HUES48 (cell line): ENCODE results near the gene TNFRSF11A.

ENCODE experiments used
- H3K27ac ChIP-seq: one replicate; pipeline ENCODE4 v1.7.0; 2013; ENCODE audit warnings: low read depth, low read length, inconsistent platforms
- H3K27me3 ChIP-seq: 2 replicates; pipeline ENCODE4 v1.6.1; 2013; ENCODE audit warnings: mild to moderate bottlenecking, low read length; ENCODE audit not compliant: control insufficient read depth, insufficient read depth
- H3K36me3 ChIP-seq: 2 replicates; pipeline ENCODE4 v1.6.1; 2013; ENCODE audit warnings: low read length; ENCODE audit not compliant: control insufficient read depth, insufficient read depth
- H3K4me1 ChIP-seq: 2 replicates; pipeline ENCODE4 v1.6.1; 2013; ENCODE audit warnings: mild to moderate bottlenecking, low read length; ENCODE audit not compliant: control insufficient read depth, insufficient read depth
- H3K4me3 ChIP-seq: 2 replicates; pipeline ENCODE4 v1.5.1; 2013; ENCODE audit warnings: mild to moderate bottlenecking, low read depth, low read length
- H3K9ac ChIP-seq: 2 replicates; pipeline ENCODE4 v1.6.1; 2013; ENCODE audit warnings: mild to moderate bottlenecking, low read depth, low read length, moderate library complexity
- H3K9me3 ChIP-seq: 2 replicates; pipeline ENCODE4 v1.6.1; 2013; ENCODE audit warnings: low read length; ENCODE audit not compliant: control insufficient read depth, insufficient read depth

TNFRSF11A gene

DNA sequence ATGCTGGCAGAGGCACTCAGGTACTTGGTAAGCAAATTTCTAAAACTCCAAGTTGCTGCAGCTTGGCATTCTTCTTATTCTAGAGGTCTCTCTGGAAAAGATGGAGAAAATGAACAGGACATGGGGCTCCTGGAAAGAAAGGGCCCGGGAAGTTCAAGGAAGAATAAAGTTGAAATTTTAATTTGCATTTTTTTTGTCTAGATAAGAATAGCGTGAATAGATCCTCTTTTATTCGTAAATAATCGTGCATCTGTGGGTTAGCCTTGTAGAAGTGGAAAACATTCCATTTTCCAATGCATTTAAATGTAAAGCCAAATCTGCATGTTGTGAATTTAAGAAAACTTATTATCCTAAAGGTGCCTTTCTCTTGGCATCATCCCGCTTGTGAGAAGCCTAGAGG is 61.0 kb downstream of the TNFRSF11A start:
- peaks cover 21% of the 10 kb centered on the region for H3K4me1 ChIP-seq
- no peak overlapping the region for H3K9ac ChIP-seq
- peak overlapping the region; percentile 39 for H3K27ac ChIP-seq
- no peaks in the 10 kb centered on the region for H3K9me3 ChIP-seq
- H3K36me3 ChIP-seq, result no peaks in the 10 kb centered on the region
- no peak overlapping the region for H3K4me3 ChIP-seq
- no peaks in the 10 kb centered on the region for H3K27me3 ChIP-seq

DNA sequence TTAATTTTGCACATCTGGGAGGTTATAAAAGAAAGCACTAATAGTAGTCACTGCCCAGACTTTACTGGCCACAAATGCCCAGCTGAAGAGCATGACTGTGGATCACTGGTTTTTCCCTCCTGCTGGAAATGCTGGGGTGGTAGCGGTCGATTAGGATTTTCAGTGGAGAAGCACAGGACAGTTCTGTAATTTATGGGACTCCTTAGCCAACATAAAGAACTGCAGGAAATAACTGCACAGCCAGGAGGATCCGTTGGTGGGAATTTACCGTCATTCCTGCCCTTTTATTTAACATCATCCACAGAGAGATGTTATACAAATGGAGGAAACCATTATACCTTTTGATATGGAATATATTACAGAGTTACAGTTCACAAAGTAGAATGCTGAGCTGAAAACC is 61.5 kb downstream of the TNFRSF11A start:
- 0 out of 2 replicates have a peak, but pooled peaks cover 3% of the 10 kb centered on the region for H3K9me3 ChIP-seq
- H3K27me3 ChIP-seq, result no peaks in the 10 kb centered on the region
- H3K9ac ChIP-seq, result no peak overlapping the region
- no peak overlapping the region for H3K4me3 ChIP-seq
- H3K27ac ChIP-seq, result peak overlapping the region; percentile 16
- no peaks in the 10 kb centered on the region for H3K36me3 ChIP-seq
- H3K4me1 ChIP-seq, result peaks cover 21% of the 10 kb centered on the region

DNA sequence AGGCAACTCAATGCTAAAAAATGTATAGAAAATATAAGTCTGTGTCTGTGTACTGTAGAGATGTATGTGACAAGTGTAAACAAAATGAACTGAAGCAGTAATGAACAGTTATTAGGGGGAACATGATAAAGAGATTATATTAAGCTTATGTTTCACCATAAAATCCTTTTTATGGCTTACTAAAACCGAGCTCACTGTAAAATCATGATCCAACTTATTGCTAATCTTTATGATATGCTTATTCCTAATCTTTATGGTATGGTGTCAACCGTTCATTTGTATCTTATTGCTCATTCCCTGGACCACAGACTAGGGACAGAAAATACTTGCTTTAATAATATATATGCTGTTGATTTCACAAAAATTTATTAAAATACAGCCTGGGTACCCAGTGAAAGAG is 62.1 kb downstream of the TNFRSF11A start:
- H3K27me3 ChIP-seq, result no peaks in the 10 kb centered on the region
- H3K4me3 ChIP-seq, result no peak overlapping the region
- no peak overlapping the region for H3K9ac ChIP-seq
- 0 out of 2 replicates have a peak, but pooled peaks cover 3% of the 10 kb centered on the region for H3K9me3 ChIP-seq
- H3K27ac ChIP-seq, result no peak overlapping the region
- H3K36me3 ChIP-seq, result no peaks in the 10 kb centered on the region
- peaks cover 21% of the 10 kb centered on the region for H3K4me1 ChIP-seq

DNA sequence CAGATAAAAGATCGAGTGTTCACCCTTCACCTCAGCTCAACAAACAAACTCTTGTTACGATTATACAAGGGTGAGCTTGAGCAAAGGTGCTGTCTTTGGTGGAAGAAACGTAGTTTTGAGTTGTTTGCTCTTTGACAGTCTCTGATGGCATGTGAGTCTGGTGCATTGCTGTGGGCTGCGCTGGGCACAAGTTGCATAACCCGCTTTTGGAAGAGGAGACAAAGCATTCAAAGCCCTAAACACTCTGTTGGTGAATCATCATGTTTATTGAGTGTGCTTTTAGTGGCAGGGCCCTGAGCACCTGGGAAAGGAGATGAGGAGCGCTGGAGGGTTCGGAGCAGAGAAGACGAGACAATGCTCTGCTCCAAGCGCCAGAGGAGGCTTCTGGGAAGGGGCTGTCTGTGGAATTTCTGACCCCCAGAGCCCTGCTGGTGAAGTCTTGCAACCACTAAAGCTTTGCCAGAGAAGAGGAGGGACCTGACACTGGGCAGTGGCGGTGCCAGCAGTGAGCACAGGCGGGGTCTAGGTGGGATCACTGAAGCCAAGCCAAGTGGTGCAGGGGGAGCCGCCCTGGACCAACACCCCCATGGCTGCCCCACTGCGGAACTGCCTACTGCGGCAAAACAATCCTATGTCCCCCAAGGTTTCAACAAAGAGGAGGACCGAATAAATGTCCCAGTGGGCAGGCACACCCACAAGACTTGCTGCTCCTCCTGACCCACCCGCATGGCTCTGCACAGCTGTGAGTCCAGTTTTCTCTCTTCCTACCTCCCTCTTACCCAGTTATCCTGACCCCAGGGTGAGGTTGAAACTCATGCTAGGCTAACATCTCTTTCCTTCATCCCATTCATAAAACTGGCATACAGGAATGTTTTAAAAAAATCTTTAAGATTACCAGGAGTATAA is 64.0 kb downstream of the TNFRSF11A start:
- Histone ChIP-seq H3K4me1 (peaks cover 21% of the 10 kb centered on the region), H3K27ac (no peak overlapping the region), H3K9me3 (0 out of 2 replicates have a peak, but pooled peaks cover 3% of the 10 kb centered on the region), H3K4me3 (no peak overlapping the region), H3K9ac (no peak overlapping the region), H3K36me3 (no peaks in the 10 kb centered on the region), H3K27me3 (no peaks in the 10 kb centered on the region)

DNA sequence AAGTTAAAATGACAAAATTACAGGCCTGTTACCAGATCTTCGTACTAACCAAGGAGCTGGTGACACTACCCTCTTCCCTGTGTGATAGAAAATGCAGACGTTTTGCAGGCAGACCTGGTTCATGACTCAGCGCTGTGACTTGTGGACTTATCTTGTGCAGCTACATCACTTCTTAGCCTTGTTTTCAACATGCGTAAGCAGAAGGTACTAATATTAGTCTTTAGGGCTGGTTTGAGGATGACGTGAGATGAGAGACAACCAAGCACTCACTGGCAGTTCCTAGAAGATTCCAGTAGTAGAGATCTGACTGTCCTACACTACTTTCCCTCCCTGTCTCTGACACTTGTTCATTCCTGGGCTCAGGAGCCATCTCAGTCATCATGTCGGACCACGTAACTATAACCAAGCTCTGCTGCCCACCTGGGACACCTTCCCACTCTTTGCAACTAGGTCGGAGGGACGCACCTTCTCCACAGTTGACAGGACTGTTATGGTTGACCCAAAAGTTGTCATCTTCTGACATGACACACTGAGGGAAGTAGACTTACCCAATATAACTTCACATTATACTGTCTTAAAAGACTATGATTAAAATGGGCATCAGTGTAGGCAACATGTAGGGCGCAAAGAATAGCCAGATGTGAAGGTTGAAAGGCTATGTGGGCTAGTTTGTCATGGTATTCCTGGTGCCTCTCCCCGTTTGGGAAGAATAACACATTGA is 64.8 kb downstream of the TNFRSF11A start:
- Histone ChIP-seq H3K9ac (no peak overlapping the region), H3K4me3 (no peak overlapping the region), H3K27ac (no peak overlapping the region), H3K27me3 (no peaks in the 10 kb centered on the region), H3K36me3 (no peaks in the 10 kb centered on the region), H3K9me3 (0 out of 2 replicates have a peak, but pooled peaks cover 3% of the 10 kb centered on the region), H3K4me1 (peaks cover 18% of the 10 kb centered on the region)

DNA sequence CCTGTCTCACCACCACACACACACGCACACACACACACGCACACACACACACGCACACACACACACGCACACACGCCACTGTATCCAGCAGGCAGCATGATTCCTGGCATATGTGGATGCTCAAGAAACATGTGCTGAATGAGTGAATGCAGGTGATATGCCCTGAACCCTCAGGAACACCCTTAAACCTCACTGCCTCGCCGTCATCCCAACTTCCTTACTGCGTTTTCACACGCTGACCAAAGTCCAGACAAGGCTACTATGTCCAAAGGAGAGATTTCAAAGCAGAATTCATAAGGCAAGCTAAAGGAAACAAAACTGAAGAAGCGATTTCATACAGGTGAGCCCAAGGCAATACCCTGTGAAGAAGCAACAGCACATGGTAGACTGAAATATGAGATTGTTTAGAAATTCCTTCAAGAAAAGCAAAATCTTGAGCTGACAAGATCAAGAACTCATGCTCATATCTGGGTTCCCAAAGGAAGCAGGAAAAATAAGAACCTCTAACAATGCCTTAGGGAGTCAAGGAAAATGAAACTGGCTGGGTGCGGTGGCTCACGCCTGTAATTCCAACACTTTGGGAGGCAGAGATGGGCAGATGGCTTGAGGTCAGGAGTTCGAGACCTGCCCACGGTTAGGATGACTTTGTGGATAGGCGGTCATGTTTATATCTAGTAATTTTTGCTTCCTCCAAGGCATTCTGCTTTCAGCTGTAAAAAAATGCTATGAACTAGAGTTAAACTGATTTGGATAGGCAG is 69.1 kb downstream of the TNFRSF11A start:
- no peak overlapping the region for H3K9ac ChIP-seq
- H3K4me3 ChIP-seq, result no peak overlapping the region
- H3K36me3 ChIP-seq, result no peaks in the 10 kb centered on the region
- H3K4me1 ChIP-seq, result peaks cover 7% of the 10 kb centered on the region; the same call in 1 of the 2 replicates
- no peaks in the 10 kb centered on the region for H3K27me3 ChIP-seq
- no peak overlapping the region for H3K27ac ChIP-seq
- H3K9me3 ChIP-seq, result 0 out of 2 replicates have a peak, but pooled peaks cover 3% of the 10 kb centered on the region

DNA sequence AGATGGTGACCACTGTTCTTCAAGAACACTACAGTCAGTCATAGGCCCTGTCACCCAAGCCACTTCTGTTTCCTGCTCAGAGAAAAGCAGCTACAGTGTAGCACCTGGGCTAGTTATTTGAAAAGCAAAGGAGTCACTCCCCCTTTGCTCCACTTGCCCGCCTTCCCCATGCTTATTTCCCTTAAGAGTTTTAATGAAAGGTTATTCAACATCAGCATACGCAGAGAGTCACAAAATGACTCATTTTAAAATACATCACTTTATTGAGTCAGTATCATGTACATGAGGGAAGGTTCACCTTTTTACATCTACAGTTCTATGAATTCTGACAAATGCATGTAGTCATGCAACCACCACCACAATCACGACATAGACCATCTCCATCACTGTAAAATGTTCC is 71.3 kb downstream of the TNFRSF11A start:
- Histone ChIP-seq H3K4me1 (peaks cover 12% of the 10 kb centered on the region), H3K4me3 (no peak overlapping the region), H3K9me3 (0 out of 2 replicates have a peak, but pooled peaks cover under 1% of the 10 kb centered on the region), H3K36me3 (no peaks in the 10 kb centered on the region), H3K27ac (no peak overlapping the region), H3K9ac (no peak overlapping the region), H3K27me3 (no peaks in the 10 kb centered on the region)

DNA sequence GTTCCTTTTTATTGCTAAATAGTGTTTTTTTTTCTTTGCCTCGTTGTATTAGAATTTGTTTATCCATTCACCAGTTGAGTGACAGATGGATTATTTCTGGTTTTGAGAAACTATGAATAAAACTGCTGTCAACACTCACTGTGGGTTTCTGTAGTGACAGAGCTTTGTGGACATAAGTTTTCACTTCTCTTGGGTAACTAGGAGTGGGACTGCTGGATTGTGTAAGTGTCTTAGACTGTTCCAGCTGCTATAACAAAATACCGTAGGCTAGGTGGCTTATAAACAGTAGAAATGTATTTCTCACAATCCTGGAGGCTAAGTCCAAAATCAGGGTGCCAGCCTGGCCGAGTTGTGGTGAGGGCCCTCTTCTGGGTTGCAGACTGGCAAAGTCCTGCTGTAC is 71.9 kb downstream of the TNFRSF11A start:
- H3K4me1 ChIP-seq, result peaks cover 12% of the 10 kb centered on the region
- H3K9ac ChIP-seq, result no peak overlapping the region
- no peak overlapping the region for H3K27ac ChIP-seq
- no peaks in the 10 kb centered on the region for H3K27me3 ChIP-seq
- H3K36me3 ChIP-seq, result no peaks in the 10 kb centered on the region
- no peaks in the 10 kb centered on the region for H3K9me3 ChIP-seq
- no peak overlapping the region for H3K4me3 ChIP-seq

DNA sequence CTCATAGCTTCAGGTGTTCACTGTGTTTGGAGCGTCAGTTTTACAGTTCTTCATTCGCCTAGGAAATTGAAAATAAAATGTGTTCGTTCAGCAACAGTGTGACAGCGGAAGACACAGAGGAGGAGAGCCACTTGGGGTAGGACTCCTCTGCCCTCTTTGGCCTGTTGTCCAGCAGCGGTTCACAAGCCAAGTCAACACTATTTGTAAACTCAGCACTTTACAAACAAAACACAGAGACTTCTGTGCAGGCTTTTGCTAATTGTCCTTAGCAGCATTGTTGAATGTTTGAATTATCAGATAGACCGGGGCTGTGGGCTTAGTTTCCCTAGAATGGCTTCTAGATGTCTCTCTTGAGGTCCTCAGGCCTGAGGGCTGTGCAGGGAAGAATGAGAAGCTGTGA is 73.2 kb downstream of the TNFRSF11A start:
- Histone ChIP-seq H3K27ac (no peak overlapping the region), H3K4me1 (peaks cover 12% of the 10 kb centered on the region), H3K4me3 (no peak overlapping the region), H3K27me3 (no peaks in the 10 kb centered on the region), H3K9ac (no peak overlapping the region), H3K9me3 (no peaks in the 10 kb centered on the region), H3K36me3 (no peaks in the 10 kb centered on the region)

DNA sequence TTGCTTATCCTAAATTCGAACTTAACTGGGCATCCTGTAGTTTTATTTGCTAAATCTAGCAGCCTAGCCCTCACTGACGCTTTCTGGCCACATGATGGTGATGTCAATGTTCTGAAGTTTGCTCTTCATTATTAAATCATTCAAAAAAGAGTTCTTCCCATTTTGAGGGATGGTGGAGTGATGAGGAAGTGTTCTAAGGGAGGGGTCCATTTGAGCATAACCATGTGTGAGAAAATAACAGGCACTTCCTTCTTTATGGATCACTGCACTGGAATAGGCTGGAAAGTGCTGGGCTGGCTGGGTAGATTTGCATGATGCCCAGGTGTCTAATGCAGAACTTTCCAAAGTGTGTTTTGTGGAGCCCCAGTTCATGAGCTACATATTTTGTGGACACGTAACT is 74.2 kb downstream of the TNFRSF11A start:
- Histone ChIP-seq H3K36me3 (no peaks in the 10 kb centered on the region), H3K4me3 (no peak overlapping the region), H3K9me3 (no peaks in the 10 kb centered on the region), H3K4me1 (peaks cover 12% of the 10 kb centered on the region), H3K27ac (no peak overlapping the region), H3K27me3 (no peaks in the 10 kb centered on the region), H3K9ac (no peak overlapping the region)
